HCT116 (cell line): Measurements from ENCODE around the gene ADCY2.

Experiments used
- CTCF ChIP-seq, 3 experiments: fragments of 200-600 bp in 1 of 3; sonication (generic) in 1 of 3; IDR thresholded peaks in 2 of 3; conservative IDR thresholded peaks in 1 of 3; 2 replicates each; pipeline ENCODE4 v1.5.1; 2012 to 2017; ENCODE audit warnings: low read depth in 2 of 3, low read length in 2 of 3, antibody characterized with exemption in 1 of 3, borderline replicate concordance in 1 of 3, control low read depth in 1 of 3, mild to moderate bottlenecking in 1 of 3, mixed read lengths in 1 of 3, mixed run types in 1 of 3, moderate library complexity in 1 of 3; ENCODE audit not compliant: insufficient read depth in 1 of 3
- EZH2 ChIP-seq: fragments of 200-600 bp; sonication (generic); IDR thresholded peaks from 2 replicates; pipeline ENCODE4 v1.6.1; 2017; ENCODE audit warnings: antibody characterized with exemption, mixed run types
- POLR2A ChIP-seq: IDR thresholded peaks from 2 replicates; pipeline ENCODE4 v1.7.0; 2011; ENCODE audit warnings: borderline replicate concordance; ENCODE audit not compliant: insufficient read depth, insufficient read length; ENCODE audit errors: extremely low read depth
- REST ChIP-seq: IDR thresholded peaks from 2 replicates; pipeline ENCODE4 v1.6.1; 2012; ENCODE audit warnings: low read depth
- SP1 ChIP-seq: IDR thresholded peaks from 2 replicates; pipeline ENCODE4 v1.6.1; 2012; ENCODE audit warnings: low read depth

- no peak for TF ChIP-seq EZH2
- TF ChIP-seq CTCF (IDR thresholded peaks at IDR 0.05 in 2 of 3, conservative IDR thresholded peaks at IDR 0.05 in 1 of 3; ENCODE audit: borderline replicate concordance in 1 of 3, insufficient read depth in 1 of 3, low read depth in 2 of 3, low read length in 2 of 3), result no peak
- no peak for TF ChIP-seq REST
- no peak for TF ChIP-seq POLR2A
- TF ChIP-seq SP1, result no peak
Measured at GRCh38 chr5:7671381-7671993, 275.5 kb downstream of the ADCY2 start.
